Stimulated activated naive CD8-positive, alpha-beta T cell treated with anti-CD3 and anti-CD28 coated beads, Interleukin-15, Interleukin-2, amounts not matched to agents 100 U/mL and 50 U/mL, for 24 hours (primary cell): ENCODE measurements around the gene DBNL.

Experiments
- ATAC-seq: fragments of 150-1000 bp; cut with Tn5 transposase; one replicate; pipeline ENCODE4 v1.10.0; 2021
- DNase-seq: peaks from one replicate; pipeline ENCODE4 v3.0.0; 2021

The DBNL gene

GRCh38 chr7:44098092-44099068 is 53.9 kb downstream of the DBNL start:
- ATAC-seq (no peak), DNase-seq (no peak)

GRCh38 chr7:44099669-44100068 is 55.2 kb downstream of the DBNL start:
- DNase-seq = no peak
- no peak for ATAC-seq

DNA sequence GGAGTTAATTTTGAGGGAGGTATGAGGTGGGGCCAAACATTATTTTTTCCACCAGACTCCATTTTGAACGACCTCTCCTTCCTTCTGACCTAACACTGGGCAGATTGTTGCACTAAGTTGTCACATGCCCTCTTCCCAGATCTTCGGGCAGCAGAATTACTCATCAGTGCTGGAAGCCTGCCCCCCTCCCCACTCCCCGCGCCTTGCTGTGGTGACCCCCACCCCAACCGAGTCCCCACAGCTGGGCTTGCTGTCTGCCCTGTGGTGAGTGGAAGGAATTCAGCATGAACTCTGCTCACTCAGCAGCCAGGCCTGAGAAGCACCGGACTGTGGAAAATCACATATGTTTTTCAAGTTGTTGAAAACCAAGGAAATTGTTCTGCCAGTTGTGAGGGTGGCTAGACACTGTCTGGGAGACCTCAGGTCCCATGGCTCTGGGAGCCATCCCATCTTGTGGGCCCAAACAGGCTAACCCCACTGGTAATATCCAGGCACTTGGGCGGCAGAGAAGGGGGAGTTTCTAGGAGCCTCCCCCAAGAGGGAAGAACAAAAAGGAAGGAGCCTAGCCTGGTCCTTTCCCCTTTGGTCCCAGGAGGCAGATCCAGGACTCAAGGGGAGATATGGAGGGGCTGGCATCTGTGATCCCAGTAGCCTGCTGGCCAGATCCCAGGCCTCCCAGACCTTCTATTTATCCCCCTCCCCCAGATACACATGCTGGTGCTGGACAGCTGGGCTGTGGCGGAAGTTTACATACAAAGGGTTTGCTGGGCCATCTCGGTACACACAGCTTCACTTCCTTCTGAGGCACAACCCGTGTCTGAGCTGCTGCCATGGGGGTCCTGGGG is 56.2 kb downstream of the DBNL start:
- ATAC-seq = no peak
- no peak for DNase-seq

GRCh38 chr7:44101303-44101965 is 56.9 kb downstream of the DBNL start:
- no peak for ATAC-seq
- no peak for DNase-seq

DNA sequence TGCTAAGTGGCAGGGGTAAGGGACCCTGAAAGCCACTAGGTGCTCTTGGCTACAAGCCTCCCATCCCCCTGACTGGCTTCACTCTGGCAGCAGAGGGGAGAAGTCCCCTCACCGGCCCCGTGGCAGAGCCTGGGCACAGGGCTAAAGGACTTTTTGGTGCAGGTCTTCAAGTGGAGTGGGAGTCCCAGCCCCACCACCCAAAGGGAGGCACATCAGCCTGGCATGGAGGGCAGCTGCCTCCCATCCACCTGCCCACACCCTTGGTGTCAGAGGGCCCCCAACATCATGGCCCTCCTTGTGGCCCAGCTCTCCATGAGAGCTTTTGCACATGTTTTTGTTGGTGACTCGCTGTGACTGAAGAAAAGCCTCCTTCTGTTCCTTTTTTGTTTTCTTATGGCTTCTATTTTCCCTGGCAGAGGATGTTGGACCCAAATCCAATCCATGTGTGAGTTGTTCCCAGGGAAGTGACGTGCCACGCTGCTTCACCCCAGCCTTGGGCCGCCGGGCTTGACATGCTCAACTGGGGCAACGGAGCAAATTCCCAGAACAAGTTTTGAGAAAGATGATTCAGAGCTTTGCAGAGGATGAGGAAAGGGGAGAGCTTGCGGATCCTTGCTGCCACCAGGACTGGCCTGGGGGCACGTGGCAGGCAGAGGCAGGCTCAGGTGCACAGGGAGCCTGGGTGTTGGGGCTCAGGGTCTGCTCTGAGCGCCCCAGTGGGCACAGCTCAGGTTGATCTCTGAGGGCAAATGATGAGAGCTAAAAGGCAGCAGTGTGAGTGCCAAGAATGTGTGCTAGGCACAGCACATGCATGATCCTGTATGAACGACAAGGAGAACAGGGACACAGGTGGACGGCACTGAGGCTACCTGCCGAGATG is 57.7 kb downstream of the DBNL start:
- no peak for DNase-seq
- ATAC-seq = no peak

GRCh38 chr7:44102846-44103565 is 58.5 kb downstream of the DBNL start:
- ATAC-seq (no peak), DNase-seq (no peak)

- ATAC-seq (no peak), DNase-seq (no peak)
Measured at GRCh38 chr7:44103566-44103922, 59.0 kb downstream of the DBNL start.

DNA sequence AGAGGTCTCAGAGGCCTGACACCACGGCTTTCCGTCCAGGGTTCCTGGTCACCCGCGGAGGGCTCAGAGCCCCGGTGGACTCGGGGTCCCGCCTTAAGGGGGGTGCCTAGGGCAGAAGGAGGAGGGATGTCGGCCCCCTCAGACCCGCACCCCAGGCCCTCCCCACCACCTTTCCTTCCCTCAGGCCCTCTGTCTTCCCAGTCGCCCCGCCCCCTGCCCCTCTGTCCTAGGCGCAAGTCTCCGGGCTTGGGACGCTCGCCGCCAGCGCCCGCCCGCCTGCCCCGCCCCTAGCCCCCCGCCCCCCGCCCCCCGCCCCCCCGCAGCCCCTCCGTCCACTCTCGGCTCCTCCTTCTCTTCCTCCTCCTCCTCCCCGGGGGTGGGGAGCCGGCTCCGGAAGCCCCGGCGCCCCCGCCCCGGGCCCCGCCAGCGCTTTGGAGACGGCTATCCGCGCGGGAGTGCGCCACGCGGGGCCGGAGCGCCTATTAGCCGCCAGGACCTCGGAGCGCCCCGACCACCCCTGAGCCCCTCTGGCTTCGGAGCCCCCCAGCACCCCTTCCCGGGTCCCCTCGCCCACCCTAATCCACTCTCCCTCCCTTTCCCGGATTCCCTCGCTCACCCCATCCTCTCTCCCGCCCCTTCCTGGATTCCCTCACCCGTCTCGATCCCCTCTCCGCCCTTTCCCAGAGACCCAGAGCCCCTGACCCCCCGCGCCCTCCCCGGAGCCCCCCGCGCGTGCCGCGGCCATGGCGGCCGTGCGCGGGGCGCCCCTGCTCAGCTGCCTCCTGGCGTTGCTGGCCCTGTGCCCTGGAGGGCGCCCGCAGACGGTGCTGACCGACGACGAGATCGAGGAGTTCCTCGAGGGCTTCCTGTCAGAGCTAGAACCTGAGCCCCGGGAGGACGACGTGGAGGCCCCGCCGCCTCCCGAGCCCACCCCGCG is 59.7 kb downstream of the DBNL start, which contains the start of gene AEBP1:
Gene AEBP1 (plus strand): TSS at position 423 of the 937 bp plus-strand sequence. CDS start 321 bp downstream, at position 744.
- ATAC-seq = peak; percentile 47
- peak; percentile 50 for DNase-seq

DNA sequence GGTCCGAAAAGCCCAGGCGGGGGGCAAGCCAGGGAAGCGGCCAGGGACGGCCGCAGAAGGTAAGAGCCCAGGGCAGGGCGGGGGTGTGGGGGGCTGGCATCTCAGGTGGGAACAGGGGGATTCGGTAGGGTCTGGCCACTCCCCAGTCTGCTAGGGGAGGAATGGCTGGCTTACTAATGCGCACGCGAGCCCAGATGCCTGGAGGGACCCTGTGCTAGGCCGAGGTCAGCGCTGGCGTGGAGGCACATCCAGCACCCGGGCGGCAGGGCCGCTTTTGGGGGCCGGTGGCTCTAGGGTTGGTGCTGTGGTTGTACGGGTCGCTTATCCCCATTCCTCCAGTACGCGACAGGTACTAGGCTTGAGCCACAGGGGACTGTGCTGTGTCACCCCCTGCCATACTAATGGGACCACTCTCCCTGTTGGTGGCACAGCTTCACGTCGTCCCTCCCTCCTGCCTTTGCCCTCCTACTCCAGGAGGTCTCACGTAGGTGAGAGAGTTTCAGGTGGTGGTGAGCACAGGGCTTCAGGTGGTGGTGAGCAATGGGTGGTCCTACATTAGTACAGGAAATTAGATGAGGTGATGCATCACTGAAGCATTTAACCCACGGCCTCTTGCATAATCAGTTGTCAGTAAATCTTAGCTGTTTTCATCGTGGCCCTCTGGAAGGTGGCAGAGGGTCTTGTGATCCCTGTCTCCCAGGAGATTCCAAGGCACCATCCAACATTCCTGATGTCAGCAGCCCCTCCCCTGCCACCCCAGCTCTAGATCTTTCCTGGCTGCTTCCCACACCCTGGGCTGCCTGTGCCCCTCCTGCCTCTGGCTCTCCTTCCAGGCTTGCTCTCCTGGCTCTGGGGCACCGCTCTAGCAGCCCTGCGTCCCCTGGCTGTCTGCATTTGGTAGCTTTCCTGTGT is 60.6 kb downstream of the DBNL start:
- ATAC-seq (peak; percentile 20), DNase-seq (peak; percentile 31)

DNA sequence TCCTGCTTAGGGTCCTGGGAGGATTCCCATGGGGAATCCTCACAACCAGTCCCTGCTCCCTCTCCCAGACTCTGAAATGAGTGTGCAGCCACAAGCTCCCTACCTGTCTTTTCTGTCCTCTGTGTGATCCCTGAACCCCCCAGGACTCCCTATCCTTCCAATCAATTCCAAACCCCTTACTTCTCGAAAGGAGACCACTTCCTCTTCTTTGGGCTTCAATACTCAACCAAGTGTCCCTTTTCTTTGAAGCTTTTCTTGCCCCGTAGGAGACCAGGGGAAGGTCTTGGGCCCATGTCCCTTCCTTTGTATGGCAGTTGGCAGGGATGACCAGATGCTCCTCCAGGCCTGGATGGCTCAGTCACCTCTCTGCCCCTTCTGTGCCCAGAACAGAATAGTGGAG is 61.3 kb downstream of the DBNL start:
- ATAC-seq (no peak), DNase-seq (no peak)

DNA sequence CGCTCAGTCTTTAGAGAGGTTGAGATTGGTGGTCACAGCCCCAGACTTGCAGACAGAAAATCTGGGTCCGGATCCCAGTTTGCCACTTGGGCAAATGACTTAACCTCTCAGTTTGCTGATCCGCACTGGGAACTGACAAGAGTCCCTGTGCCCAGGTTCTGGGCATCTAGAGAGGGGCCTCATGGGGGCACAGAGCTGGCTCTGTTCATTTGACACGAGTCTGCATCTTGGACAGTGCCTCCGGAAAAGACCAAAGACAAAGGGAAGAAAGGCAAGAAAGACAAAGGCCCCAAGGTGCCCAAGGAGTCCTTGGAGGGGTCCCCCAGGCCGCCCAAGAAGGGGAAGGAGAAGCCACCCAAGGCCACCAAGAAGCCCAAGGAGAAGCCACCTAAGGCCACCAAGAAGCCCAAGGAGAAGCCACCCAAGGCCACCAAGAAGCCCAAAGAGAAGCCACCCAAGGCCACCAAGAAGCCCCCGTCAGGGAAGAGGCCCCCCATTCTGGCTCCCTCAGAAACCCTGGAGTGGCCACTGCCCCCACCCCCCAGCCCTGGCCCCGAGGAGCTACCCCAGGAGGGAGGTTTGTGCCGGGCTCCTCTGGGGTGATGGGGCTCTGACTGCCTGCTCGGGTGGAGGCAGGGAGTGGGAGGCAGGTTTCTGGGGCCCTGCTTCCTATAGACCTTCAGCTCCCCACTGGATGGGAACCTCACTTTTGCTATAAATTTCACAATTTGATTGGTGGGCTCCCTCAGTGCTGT is 62.0 kb downstream of the DBNL start:
- DNase-seq = no peak
- no peak for ATAC-seq

DNA sequence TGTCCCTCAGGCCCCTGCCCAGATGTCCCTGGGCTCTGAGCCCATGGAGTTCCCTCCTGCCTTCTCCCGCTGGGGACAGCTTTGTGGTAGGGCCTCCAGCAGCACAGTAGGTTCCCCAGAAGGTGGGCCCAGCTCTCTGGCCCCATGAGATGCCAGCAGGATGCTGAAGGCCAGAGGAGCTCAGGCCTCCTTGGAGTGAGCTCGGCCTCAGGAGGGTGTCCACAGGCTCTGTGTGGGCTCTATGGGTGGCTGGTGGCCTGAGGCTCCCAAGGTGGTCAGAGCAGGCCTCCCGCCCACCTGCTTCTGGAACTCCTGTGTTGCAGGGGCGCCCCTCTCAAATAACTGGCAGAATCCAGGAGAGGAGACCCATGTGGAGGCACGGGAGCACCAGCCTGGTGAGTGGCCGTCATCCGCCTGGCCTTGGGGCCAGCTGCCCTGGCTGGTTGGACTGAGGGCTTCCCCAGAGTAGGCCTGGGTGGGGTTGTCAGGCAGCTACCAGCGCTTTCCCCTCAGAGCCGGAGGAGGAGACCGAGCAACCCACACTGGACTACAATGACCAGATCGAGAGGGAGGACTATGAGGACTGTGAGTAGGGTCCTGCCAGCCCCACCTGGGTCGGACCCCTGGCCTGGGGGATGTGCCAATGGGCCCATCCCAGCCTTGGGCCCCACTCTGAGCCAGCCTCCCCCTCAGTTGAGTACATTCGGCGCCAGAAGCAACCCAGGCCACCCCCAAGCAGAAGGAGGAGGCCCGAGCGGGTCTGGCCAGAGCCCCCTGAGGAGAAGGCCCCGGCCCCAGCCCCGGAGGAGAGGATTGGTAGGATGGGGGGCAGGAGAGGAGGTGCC is 62.8 kb downstream of the DBNL start:
- DNase-seq (no peak), ATAC-seq (no peak)

DNA sequence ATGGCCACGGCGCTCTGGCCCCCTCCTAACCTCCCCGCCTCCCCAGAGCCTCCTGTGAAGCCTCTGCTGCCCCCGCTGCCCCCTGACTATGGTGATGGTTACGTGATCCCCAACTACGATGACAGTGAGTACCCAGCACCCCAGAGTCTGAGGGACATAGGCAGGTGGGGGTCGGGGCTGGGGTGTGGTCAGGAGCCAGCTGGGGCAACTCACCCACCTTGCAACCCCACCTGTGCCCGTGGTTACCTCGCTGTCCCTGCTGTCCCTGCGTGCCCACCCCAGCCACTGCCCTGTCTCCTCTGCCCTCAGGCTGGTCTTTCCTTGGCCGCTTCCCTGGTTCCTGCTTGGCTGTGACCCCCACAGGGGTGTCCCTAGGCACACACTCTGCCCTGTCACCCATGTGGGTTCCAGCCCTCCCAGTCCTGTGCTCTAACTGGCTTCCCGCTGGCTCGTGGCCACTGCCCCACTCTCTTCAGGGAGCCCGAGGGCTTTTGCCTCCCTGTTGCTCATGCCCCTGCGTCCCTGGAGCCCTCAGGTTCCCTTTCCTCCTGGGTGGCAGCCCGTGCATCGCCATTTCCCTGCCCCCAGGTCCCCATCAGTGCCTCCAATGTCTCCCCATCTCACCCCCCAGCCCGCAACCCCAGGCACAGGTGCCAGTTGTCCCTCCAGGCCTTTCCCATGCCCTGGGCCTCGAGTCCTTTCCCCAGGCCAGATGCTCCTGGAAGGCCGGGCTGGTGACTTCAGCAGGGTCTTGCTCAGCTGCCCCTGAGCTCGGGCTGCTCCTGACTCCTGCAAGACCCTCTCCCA is 63.7 kb downstream of the DBNL start:
- DNase-seq (no peak), ATAC-seq (no peak)

DNA sequence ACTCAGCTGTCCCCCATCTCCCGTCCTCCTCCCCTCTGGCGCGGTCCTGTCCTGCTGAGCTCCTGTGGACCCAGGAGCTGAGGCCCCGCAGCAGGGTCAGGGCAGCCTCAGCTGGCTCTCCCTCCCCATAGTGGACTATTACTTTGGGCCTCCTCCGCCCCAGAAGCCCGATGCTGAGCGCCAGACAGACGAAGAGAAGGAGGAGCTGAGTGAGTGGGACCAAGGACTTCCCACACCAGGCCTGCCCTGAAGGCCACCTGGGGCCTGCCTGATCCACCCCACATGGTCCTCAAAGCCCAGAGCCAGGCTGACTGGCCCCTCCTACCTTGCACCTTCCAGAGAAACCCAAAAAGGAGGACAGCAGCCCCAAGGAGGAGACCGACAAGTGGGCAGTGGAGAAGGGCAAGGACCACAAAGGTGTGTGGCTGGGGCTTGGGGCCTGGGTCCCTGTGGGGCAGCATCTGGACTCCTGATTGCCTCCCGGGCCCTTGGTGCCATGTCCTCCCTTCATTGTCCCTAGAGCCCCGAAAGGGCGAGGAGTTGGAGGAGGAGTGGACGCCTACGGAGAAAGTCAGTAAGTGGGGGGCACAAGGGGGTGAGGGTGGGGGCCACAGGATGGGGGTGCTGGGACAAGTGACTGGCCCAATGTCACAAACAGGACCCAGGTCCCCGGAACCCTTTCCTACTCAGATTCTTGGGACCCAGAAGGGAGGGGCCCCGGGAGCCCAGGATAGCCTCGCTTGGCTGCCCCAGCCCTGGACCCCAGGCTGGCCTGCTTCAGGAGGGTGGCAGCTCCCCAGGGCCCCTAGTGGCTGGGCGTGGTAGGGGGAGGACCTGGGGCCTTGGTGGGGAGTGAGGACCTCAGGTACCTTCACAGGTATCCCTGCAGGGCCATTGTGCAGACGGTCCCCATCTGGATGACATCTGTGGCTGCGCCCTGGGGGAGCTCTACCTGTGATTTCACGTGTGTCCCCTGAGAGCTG is 64.6 kb downstream of the DBNL start:
- DNase-seq (no peak), ATAC-seq (no peak)

GRCh38 chr7:44109991-44110390 is 65.5 kb downstream of the DBNL start:
- ATAC-seq (no peak), DNase-seq (no peak)
